Ovary (tissue), 3 donors: ENCODE data around the gene LRGUK.

Experiments
- CTCF ChIP-seq, 3 donors: fragments of 450-650 bp in 2 of 3; fragments of 200-600 bp in 1 of 3; IDR thresholded peaks; one replicate each; pipeline versions ENCODE4 v1.5.1 to v1.8.0; 2016 to 2022; ENCODE audit warnings: antibody characterized with exemption in 3 of 3, mild to moderate bottlenecking in 1 of 3
- EP300 ChIP-seq: sonication (generic); formaldehyde crosslinking; IDR thresholded peaks from one replicate; pipeline ENCODE4 v1.6.1; 2017; ENCODE audit warnings: antibody characterized with exemption
- POLR2A ChIP-seq: fragments of 450-650 bp; IDR thresholded peaks from one replicate; pipeline ENCODE4 v1.6.1; 2017; ENCODE audit warnings: antibody characterized with exemption, mild to moderate bottlenecking, moderate library complexity
- donor health status: DM: no; HTN: no; CAD: no.

- TF ChIP-seq CTCF (IDR thresholded peaks at IDR 0.05): no peak
- TF ChIP-seq POLR2A: no peak
- TF ChIP-seq EP300: no peak
These were observed 28.1 kb downstream of the LRGUK start for GRCh38 chr7:134155206-134155605.
